Activated CD4-positive, alpha-beta T cell treated with anti-CD3 and anti-CD28 coated beads for 36 hours (primary cell): ENCODE results near the gene HS3ST5. TPM values are rescaled to one million over a fixed set of nuclear protein-coding genes. Genes with fewer than 3 reads are reported as not detected.
"Not testable (repeated sequence)": the region's sequence is repeated elsewhere in the genome, so short reads cannot be mapped to it uniquely, and the experiment has no call there.

Experiments used
- ATAC-seq: fragments of 200-7000 bp; cut with Tn5 transposase; one replicate; pipeline ENCODE4 v1.10.0; 2021; ENCODE audit warnings: mild to moderate bottlenecking, moderate library complexity
- CTCF ChIA-PET: fragments of 350-600 bp; sonication (Branson Sonifier 250); formaldehyde crosslinking; loops from one replicate; lab custom pipeline; 2021; ENCODE audit warnings: antibody characterized with exemption; lab: Charles Lee
- POLR2A ChIA-PET: fragments of 350-600 bp; sonication (Branson Sonifier 250); formaldehyde crosslinking; loops from one replicate; lab custom pipeline; 2021; ENCODE audit warnings: antibody characterized with exemption, inconsistent platforms; lab: Charles Lee
- DNase-seq: peaks from one replicate; pipeline ENCODE4 v3.0.0-alpha.2; 2020
- H3K27ac Mint-ChIP-seq: one replicate; pipeline ENCODE4 v1.8.0; 2021; ENCODE audit warnings: mixed read lengths
- H3K27me3 Mint-ChIP-seq: one replicate; pipeline ENCODE4 v1.8.0; 2021; ENCODE audit warnings: mixed read lengths
- H3K36me3 Mint-ChIP-seq: one replicate; pipeline ENCODE4 v1.8.0; 2021; ENCODE audit warnings: low read depth, mixed read lengths
- H3K4me1 Mint-ChIP-seq: one replicate; pipeline ENCODE4 v1.8.0; 2021; ENCODE audit warnings: mixed read lengths
- H3K4me3 Mint-ChIP-seq: one replicate; pipeline ENCODE4 v1.8.0; 2021; ENCODE audit warnings: mild to moderate bottlenecking, moderate library complexity, mixed read lengths
- H3K9me3 Mint-ChIP-seq: one replicate; pipeline ENCODE4 v1.8.0; 2021; ENCODE audit warnings: low read depth, mixed read lengths
- intact Hi-C, 2 experiments: fragments of 100-400 bp; cut with DNase I in 1 of 2; cut with micrococcal nuclease in 1 of 2; formaldehyde crosslinking; loops; one replicate each; pipeline versions ENCODE4 v1.14.2 to v1.15.1; 2022 to 2024; cut with DNase I, micrococcal nuclease
- total RNA-seq, 2 experiments: library from RNA; stranded (reverse); gene quantifications; one replicate each; pipeline ENCODE4 v1.2.3, GENCODE V29; 2021

The HS3ST5 gene
- total RNA-seq, 2 experiments from 2014 or later: not detected

GRCh38 chr6:114096561-114097172 is 246.2 kb downstream of the HS3ST5 start:
- H3K4me1 Mint-ChIP-seq: no peaks in the 10 kb centered on the region
- no peak overlapping the region for H3K4me3 Mint-ChIP-seq
- CTCF ChIA-PET: interaction anchor here (0.8 to 1.4 kb wide), 2 partner anchors 11 to 14 kb away, joined by 3 to 5 read pairs; no protein-coding TSS in a partner anchor
- H3K27me3 Mint-ChIP-seq: peaks cover 4% of the 10 kb centered on the region
- intact Hi-C loops: loop anchor here (1.0 to 2.0 kb wide), 2 partner anchors 208 kb away; no protein-coding TSS in a partner anchor
- H3K9me3 Mint-ChIP-seq: no peaks in the 10 kb centered on the region
- no peaks in the 10 kb centered on the region for H3K36me3 Mint-ChIP-seq
- POLR2A ChIA-PET: no interaction called here
- no peak overlapping the region for H3K27ac Mint-ChIP-seq
- ATAC-seq: no peak
- no peak for DNase-seq

DNA sequence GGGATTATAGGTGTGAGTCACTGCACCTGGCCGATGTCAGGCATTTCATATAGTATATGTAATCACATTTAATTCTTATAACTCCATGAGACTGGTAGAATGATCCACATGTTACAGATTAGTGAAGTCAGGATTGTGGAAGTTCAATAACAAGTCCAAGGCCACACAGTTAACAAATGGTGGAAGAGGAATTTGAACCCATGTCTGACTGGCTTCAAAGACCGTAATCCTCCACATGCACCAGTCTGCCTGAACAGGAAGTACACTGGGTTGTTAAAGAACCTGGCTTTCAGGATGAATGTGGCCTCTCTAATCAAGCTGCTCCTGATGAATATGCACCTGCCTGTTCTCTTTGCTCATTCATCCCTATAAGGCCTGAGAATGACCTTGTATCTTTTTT is 249.9 kb downstream of the HS3ST5 start:
- ChIA-PET CTCF (no interaction called here), POLR2A (no interaction called here)
- no peak overlapping the region for H3K4me3 Mint-ChIP-seq
- H3K36me3 Mint-ChIP-seq: no peaks in the 10 kb centered on the region
- H3K27ac Mint-ChIP-seq: no peak overlapping the region
- H3K4me1 Mint-ChIP-seq: no peaks in the 10 kb centered on the region
- DNase-seq (no peak), ATAC-seq (no peak)
- peaks cover 4% of the 10 kb centered on the region for H3K27me3 Mint-ChIP-seq
- no peaks in the 10 kb centered on the region for H3K9me3 Mint-ChIP-seq
- intact Hi-C loops: no loop called here

DNA sequence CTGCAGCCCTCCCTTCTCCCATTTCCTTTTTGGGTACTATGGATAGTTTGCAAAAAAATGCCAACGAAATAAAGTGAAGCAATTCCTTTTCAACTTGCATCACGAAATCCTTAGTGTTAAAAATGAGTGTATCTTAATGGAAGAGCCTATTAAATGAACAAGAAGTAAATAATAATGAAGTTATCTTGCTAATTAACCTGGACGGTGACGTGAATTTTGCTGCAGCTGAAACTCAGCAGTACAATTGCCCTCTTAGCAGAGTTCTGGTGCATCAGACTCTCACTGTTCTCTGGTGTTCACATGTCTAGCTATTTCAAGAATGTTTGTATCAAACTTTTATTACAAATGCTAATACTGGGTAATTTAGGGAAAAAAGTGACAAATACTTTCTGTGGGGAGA is 252.2 kb downstream of the HS3ST5 start:
- no peaks in the 10 kb centered on the region for H3K9me3 Mint-ChIP-seq
- H3K36me3 Mint-ChIP-seq: no peaks in the 10 kb centered on the region
- DNase-seq (no peak), ATAC-seq (no peak)
- no peak overlapping the region for H3K4me3 Mint-ChIP-seq
- ChIA-PET POLR2A (no interaction called here), CTCF (interaction anchor here (0.5 kb wide), 1 partner anchor 9 kb away, joined by 3 read pairs; no protein-coding TSS in a partner anchor)
- intact Hi-C loops: no loop called here
- peaks cover 9% of the 10 kb centered on the region for H3K27me3 Mint-ChIP-seq
- no peaks in the 10 kb centered on the region for H3K4me1 Mint-ChIP-seq
- H3K27ac Mint-ChIP-seq: no peak overlapping the region

- ChIA-PET CTCF (interaction anchor here (0.8 kb wide), 1 partner anchor 21 kb away, joined by 3 read pairs; no protein-coding TSS in a partner anchor), POLR2A (no interaction called here)
- H3K27me3 Mint-ChIP-seq: peaks cover 16% of the 10 kb centered on the region
- intact Hi-C loops: no loop called here
- no peak overlapping the region for H3K27ac Mint-ChIP-seq
- ATAC-seq (no peak), DNase-seq (no peak)
- H3K4me3 Mint-ChIP-seq: no peak overlapping the region
- H3K36me3 Mint-ChIP-seq: no peaks in the 10 kb centered on the region
- H3K4me1 Mint-ChIP-seq: no peaks in the 10 kb centered on the region
- no peaks in the 10 kb centered on the region for H3K9me3 Mint-ChIP-seq
These were observed 255.3 kb downstream of the HS3ST5 start for GRCh38 chr6:114087496-114087895.

DNA sequence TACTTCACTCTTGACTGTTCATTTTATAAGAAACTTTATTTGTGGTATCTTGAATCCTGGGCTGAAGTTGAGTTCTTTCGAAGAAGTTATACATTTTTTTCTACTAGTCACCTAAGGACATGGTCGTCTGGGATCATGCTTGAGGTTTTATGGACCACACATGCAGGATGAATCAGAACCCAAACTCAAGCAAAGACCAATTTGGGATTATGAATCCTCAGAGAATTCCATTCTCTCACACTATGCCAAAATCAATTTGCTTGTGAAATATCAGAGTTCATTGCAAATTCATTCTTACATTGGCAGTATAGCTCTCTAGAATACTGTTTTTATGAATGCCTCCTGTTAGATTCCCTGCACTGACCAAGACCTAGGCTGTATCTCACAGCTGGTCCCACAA is 257.6 kb downstream of the HS3ST5 start:
- no peak for ATAC-seq
- ChIA-PET POLR2A (no interaction called here), CTCF (no interaction called here)
- intact Hi-C loops: no loop called here
- Mint-ChIP-seq H3K4me3 (no peak overlapping the region), H3K36me3 (no peaks in the 10 kb centered on the region), H3K9me3 (no peaks in the 10 kb centered on the region), H3K27me3 (peaks cover 19% of the 10 kb centered on the region), H3K4me1 (no peaks in the 10 kb centered on the region), H3K27ac (no peak overlapping the region)
- no peak for DNase-seq

- H3K4me3 Mint-ChIP-seq: no peak overlapping the region
These were observed 258.4 kb downstream of the HS3ST5 start for GRCh38 chr6:114084327-114084890.

DNA sequence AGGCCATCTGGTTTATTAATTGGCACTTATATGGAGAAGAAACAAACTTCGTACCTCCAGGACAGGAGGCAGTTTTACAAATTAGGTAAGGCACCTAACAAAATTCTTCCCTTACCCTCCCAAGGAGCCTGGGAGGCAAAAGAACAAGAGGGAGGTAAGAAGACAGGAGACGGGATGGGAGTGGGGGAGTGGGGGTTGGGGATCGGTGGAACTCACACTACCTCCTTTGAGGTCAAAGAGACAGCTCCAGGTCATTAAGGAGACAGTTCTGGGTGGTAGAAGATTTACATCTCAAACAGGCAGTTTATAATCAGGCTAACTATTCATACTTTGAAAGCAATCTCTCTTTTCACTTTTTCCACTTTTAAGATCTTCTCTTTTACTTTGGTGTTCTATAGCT is 259.6 kb downstream of the HS3ST5 start:
- Mint-ChIP-seq H3K27me3 (peaks cover 19% of the 10 kb centered on the region), H3K4me3 (no peak overlapping the region), H3K36me3 (no peaks in the 10 kb centered on the region), H3K4me1 (no peaks in the 10 kb centered on the region), H3K9me3 (no peaks in the 10 kb centered on the region), H3K27ac (no peak overlapping the region)
- intact Hi-C loops: no loop called here
- POLR2A ChIA-PET: no interaction called here
- ATAC-seq (no peak), DNase-seq (no peak)
- CTCF ChIA-PET: no interaction called here

More at GRCh38 chr6:114084327-114084890, 258.4 kb downstream of the HS3ST5 start:
- Mint-ChIP-seq H3K4me1 (no peaks in the 10 kb centered on the region), H3K27ac (no peak overlapping the region), H3K9me3 (no peaks in the 10 kb centered on the region), H3K27me3 (peaks cover 19% of the 10 kb centered on the region), H3K36me3 (no peaks in the 10 kb centered on the region)
- POLR2A ChIA-PET: no interaction called here
- DNase-seq (no peak), ATAC-seq (no peak)
- intact Hi-C loops: no loop called here
- CTCF ChIA-PET: no interaction called here

GRCh38 chr6:114081730-114082129 is 261.1 kb downstream of the HS3ST5 start:
- H3K4me1 Mint-ChIP-seq: no peaks in the 10 kb centered on the region
- DNase-seq (no peak), ATAC-seq (no peak)
- H3K27me3 Mint-ChIP-seq: peaks cover 12% of the 10 kb centered on the region
- CTCF ChIA-PET: interaction anchor here (0.7 to 1.2 kb wide), 2 partner anchors 9 to 15 kb away, joined by 3 read pairs; no protein-coding TSS in a partner anchor
- no peaks in the 10 kb centered on the region for H3K9me3 Mint-ChIP-seq
- intact Hi-C loops: no loop called here
- H3K27ac Mint-ChIP-seq: no peak overlapping the region
- no peaks in the 10 kb centered on the region for H3K36me3 Mint-ChIP-seq
- POLR2A ChIA-PET: interaction anchor here (0.6 kb wide), 1 partner anchor 47 kb away, joined by 4 read pairs; no protein-coding TSS in a partner anchor
- no peak overlapping the region for H3K4me3 Mint-ChIP-seq

- DNase-seq: no peak
- POLR2A ChIA-PET: interaction anchor here (0.6 kb wide), 1 partner anchor 47 kb away, joined by 4 read pairs; no protein-coding TSS in a partner anchor
These were observed 261.8 kb downstream of the HS3ST5 start for GRCh38 chr6:114080891-114081510.

GRCh38 chr6:114080410-114080809 is 262.4 kb downstream of the HS3ST5 start:
- peaks cover 11% of the 10 kb centered on the region for H3K27me3 Mint-ChIP-seq
- CTCF ChIA-PET, H3K4me3 Mint-ChIP-seq, H3K4me1 Mint-ChIP-seq, H3K9me3 Mint-ChIP-seq, H3K36me3 Mint-ChIP-seq, ATAC-seq, DNase-seq, POLR2A ChIA-PET, H3K27ac Mint-ChIP-seq, intact Hi-C loops: not testable (repeated sequence)

More at GRCh38 chr6:114080891-114081510, 261.8 kb downstream of the HS3ST5 start:
- Mint-ChIP-seq H3K27ac (no peak overlapping the region), H3K4me1 (no peaks in the 10 kb centered on the region), H3K4me3 (no peak overlapping the region), H3K36me3 (no peaks in the 10 kb centered on the region), H3K9me3 (no peaks in the 10 kb centered on the region), H3K27me3 (peaks cover 12% of the 10 kb centered on the region)
- intact Hi-C loops: no loop called here
- CTCF ChIA-PET: no interaction called here
- no peak for ATAC-seq

GRCh38 chr6:114075777-114076176 is 267.0 kb downstream of the HS3ST5 start:
- no peak for DNase-seq
- Mint-ChIP-seq H3K27ac (no peak overlapping the region), H3K36me3 (no peaks in the 10 kb centered on the region), H3K4me1 (no peaks in the 10 kb centered on the region), H3K27me3 (peaks cover 3% of the 10 kb centered on the region), H3K9me3 (peaks cover 2% of the 10 kb centered on the region), H3K4me3 (no peak overlapping the region)
- CTCF ChIA-PET: interaction anchor here (0.9 to 1.0 kb wide), 2 partner anchors 32 to 60 kb away, joined by 3 to 4 read pairs; no protein-coding TSS in a partner anchor
- POLR2A ChIA-PET: no interaction called here
- ATAC-seq: no peak
- intact Hi-C loops: no loop called here
